MM.1S (cell line): ENCODE results near the gene CTSZ.

Experiments
- DNase-seq: peaks from one replicate; pipeline ENCODE4 v3.0.0-alpha.2; 2015
- H2AFZ ChIP-seq: fragments of 300-600 bp; sonication (generic); 2 replicates; pipeline ENCODE4 v1.6.0; 2016; ENCODE audit warnings: antibody characterized with exemption, low read length
- H3F3A ChIP-seq: fragments of 300-600 bp; sonication (generic); 2 replicates; pipeline ENCODE4 v1.6.1; 2016; ENCODE audit warnings: mild to moderate bottlenecking, antibody characterized with exemption, low read length, moderate library complexity, mixed read lengths; ENCODE audit not compliant: insufficient read depth
- H3K27ac ChIP-seq: fragments of 300-600 bp; sonication (generic); 2 replicates; pipeline ENCODE4 v1.5.1; 2016; ENCODE audit warnings: mild to moderate bottlenecking, low read length
- H3K27me3 ChIP-seq: fragments of 300-600 bp; sonication (generic); replicated peaks from 2 replicates; pipeline ENCODE4 v1.6.0; 2016; ENCODE audit warnings: low read length; ENCODE audit not compliant: insufficient read depth
- H3K36me3 ChIP-seq: fragments of 300-600 bp; sonication (generic); replicated peaks from 2 replicates; pipeline ENCODE4 v1.6.1; 2016; ENCODE audit warnings: mild to moderate bottlenecking, low read length, mixed read lengths; ENCODE audit not compliant: insufficient read depth
- H3K4me1 ChIP-seq: fragments of 300-600 bp; sonication (generic); 2 replicates; pipeline ENCODE4 v1.6.1; 2016; ENCODE audit warnings: low read length, mixed read lengths
- H3K4me2 ChIP-seq: fragments of 300-600 bp; sonication (generic); 2 replicates; pipeline ENCODE4 v1.6.0; 2016; ENCODE audit warnings: low read depth, low read length
- H3K4me3 ChIP-seq: fragments of 300-600 bp; sonication (generic); 2 replicates; pipeline ENCODE4 v1.5.1; 2016; ENCODE audit warnings: low read length, mixed read lengths
- H3K79me2 ChIP-seq: fragments of 300-600 bp; sonication (generic); 2 replicates; pipeline ENCODE4 v1.6.1; 2016; ENCODE audit warnings: mixed run types, low read length, mixed read lengths
- H3K9ac ChIP-seq: fragments of 300-600 bp; sonication (generic); 2 replicates; pipeline ENCODE4 v1.6.1; 2016; ENCODE audit warnings: low read length, mixed read lengths
- H3K9me2 ChIP-seq: fragments of 300-600 bp; sonication (generic); replicated peaks from 2 replicates; pipeline ENCODE4 v1.6.1; 2016; ENCODE audit warnings: mild to moderate bottlenecking, low read length, mixed read lengths; ENCODE audit not compliant: insufficient read depth
- H3K9me3 ChIP-seq: fragments of 300-600 bp; sonication (generic); replicated peaks from 2 replicates; pipeline ENCODE4 v1.6.1; 2016; ENCODE audit warnings: mild to moderate bottlenecking, low read length, mixed read lengths; ENCODE audit not compliant: insufficient read depth
- H4K20me1 ChIP-seq: fragments of 300-600 bp; sonication (generic); 2 replicates; pipeline ENCODE4 v1.6.1; 2016; ENCODE audit warnings: mild to moderate bottlenecking, low read length, moderate library complexity, mixed read lengths; ENCODE audit not compliant: insufficient read depth
- CTCF ChIP-seq: fragments of 300-600 bp; sonication (generic); IDR thresholded peaks from 2 replicates; pipeline ENCODE4 v1.5.1; 2016; ENCODE audit warnings: antibody characterized with exemption, low read length, mixed read lengths
- EZH2 ChIP-seq: fragments of 300-600 bp; sonication (generic); optimal IDR thresholded peaks from 2 replicates; pipeline ENCODE3; 2017; ENCODE audit warnings: low read depth, mild to moderate bottlenecking, antibody characterized with exemption, low read length, mixed read lengths
- EZH2phosphoT487 ChIP-seq: fragments of 300-600 bp; sonication (generic); IDR thresholded peaks from 2 replicates; pipeline ENCODE4 v1.6.1; 2018; ENCODE audit warnings: antibody characterized with exemption, low read length

The CTSZ gene

GRCh38 chr20:59035381-59035780 lies 28.3 kb upstream of the CTSZ start:
- H3K4me1 ChIP-seq = peaks cover 17% of the 10 kb centered on the region

DNA sequence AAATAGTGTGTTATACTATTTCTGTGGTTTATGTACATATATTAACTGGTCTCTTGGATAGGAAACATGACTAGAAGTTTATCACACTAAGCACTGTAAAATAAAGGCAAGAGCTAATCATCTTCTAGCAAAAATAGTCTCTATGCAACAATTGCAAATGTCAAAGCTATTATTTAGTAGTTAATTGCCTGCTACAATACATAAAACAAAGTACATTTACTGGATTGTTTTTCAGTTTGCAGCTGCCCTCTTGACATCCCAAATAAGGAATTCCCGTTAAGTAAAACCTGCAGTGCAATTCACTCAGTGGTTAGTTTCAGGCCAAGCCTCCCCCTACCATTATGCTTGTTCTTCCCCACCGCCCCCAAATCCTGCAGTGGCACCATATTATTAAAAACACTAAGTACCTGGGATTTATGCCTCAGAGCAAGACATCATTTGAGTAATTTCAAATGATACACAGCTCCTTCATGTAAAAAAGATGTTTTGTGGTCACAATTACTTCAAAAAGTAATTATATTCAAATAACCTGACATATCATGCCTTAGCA lies 26.6 kb upstream of the CTSZ start:
- Histone ChIP-seq H3K4me2 (0 out of 2 replicates have a peak overlapping the region, but pooled peaks have one; percentile 98), H3K9ac (no peak overlapping the region)
- DNase-seq = no peak

More at GRCh38 chr20:59035381-59035780, 28.3 kb upstream of the CTSZ start:
- no peaks in the 10 kb centered on the region for H3K9me2 ChIP-seq
- DNase-seq = no peak
- H4K20me1 ChIP-seq = 0 out of 2 replicates have a peak, but pooled peaks cover 4% of the 10 kb centered on the region
- no peak for TF ChIP-seq CTCF
- no peak for TF ChIP-seq EZH2phosphoT487
- TF ChIP-seq EZH2 = no peak
- H3K27ac ChIP-seq = no peak overlapping the region
- peaks cover 12% of the 10 kb centered on the region for H3K36me3 ChIP-seq
- no peak overlapping the region for H2AFZ ChIP-seq
- H3F3A ChIP-seq = peaks cover 19% of the 10 kb centered on the region
- H3K79me2 ChIP-seq = peaks cover 68% of the 10 kb centered on the region
- no peaks in the 10 kb centered on the region for H3K27me3 ChIP-seq
- no peak overlapping the region for H3K9ac ChIP-seq
- H3K4me2 ChIP-seq = no peak overlapping the region
- H3K4me3 ChIP-seq = no peak overlapping the region
- no peaks in the 10 kb centered on the region for H3K9me3 ChIP-seq

GRCh38 chr20:59033093-59033492 lies 26.0 kb upstream of the CTSZ start:
- Histone ChIP-seq H2AFZ (peak overlapping the region; percentile 61; the same call in 1 of the 2 replicates), H3F3A (peaks cover 19% of the 10 kb centered on the region), H3K4me3 (peak overlapping the region; percentile 98), H3K36me3 (peaks cover 18% of the 10 kb centered on the region), H3K4me2 (peak overlapping the region; percentile 98), H3K9ac (peak overlapping the region; percentile 72; the same call in 1 of the 2 replicates), H3K9me3 (no peaks in the 10 kb centered on the region), H3K27ac (peak overlapping the region; percentile 63; the same call in 1 of the 2 replicates), H3K9me2 (no peaks in the 10 kb centered on the region), H3K4me1 (peaks cover 31% of the 10 kb centered on the region), H4K20me1 (peaks cover 4% of the 10 kb centered on the region), H3K79me2 (peaks cover 68% of the 10 kb centered on the region), H3K27me3 (no peaks in the 10 kb centered on the region)
- DNase-seq = no peak
- TF ChIP-seq CTCF (no peak), EZH2phosphoT487 (no peak), EZH2 (no peak)

More for the DNA sequence above, 26.6 kb upstream of the CTSZ start:
- Histone ChIP-seq H3K4me1 (peaks cover 30% of the 10 kb centered on the region), H3K27ac (no peak overlapping the region), H2AFZ (no peak overlapping the region), H3K4me3 (no peak overlapping the region), H3K79me2 (peaks cover 68% of the 10 kb centered on the region), H3K27me3 (no peaks in the 10 kb centered on the region), H3K9me2 (no peaks in the 10 kb centered on the region), H3K9me3 (no peaks in the 10 kb centered on the region), H4K20me1 (no peaks in the 10 kb centered on the region), H3K36me3 (peaks cover 18% of the 10 kb centered on the region), H3F3A (peaks cover 19% of the 10 kb centered on the region)
- TF ChIP-seq EZH2phosphoT487 (no peak), EZH2 (no peak), CTCF (no peak)
